Activated CD4-positive, alpha-beta T cell treated with anti-CD3 and anti-CD28 coated beads, Interleukin-2, amount 10 ng/mL, durations not matched to agents 7 days and 5 days (primary cell): ENCODE results near the gene PCCA. TPM values are rescaled to one million over a fixed set of nuclear protein-coding genes. Genes with fewer than 3 reads are reported as not detected.
A peak's percentile ranks its signal among the peaks of the same experiment; 100 is the strongest.
"Not testable (repeated sequence)": the region's sequence is repeated elsewhere in the genome, so short reads cannot be mapped to it uniquely, and the experiment has no call there.

Source experiments
- CTCF ChIA-PET: fragments of 350-600 bp; sonication (Branson Sonifier 250); formaldehyde crosslinking; loops from one replicate; lab custom pipeline; 2021; ENCODE audit warnings: antibody characterized with exemption; lab: Charles Lee
- POLR2A ChIA-PET: fragments of 350-600 bp; sonication (Branson Sonifier 250); formaldehyde crosslinking; loops from one replicate; lab custom pipeline; 2021; ENCODE audit warnings: antibody characterized with exemption; lab: Charles Lee
- DNase-seq: peaks from one replicate; pipeline ENCODE4 v3.0.0-alpha.2; 2020
- H3K27ac Mint-ChIP-seq: one replicate; pipeline ENCODE4 v1.8.0; 2021; ENCODE audit warnings: mild to moderate bottlenecking, moderate library complexity, mixed read lengths
- H3K27me3 Mint-ChIP-seq: one replicate; pipeline ENCODE4 v1.8.0; 2021; ENCODE audit warnings: mixed read lengths
- H3K36me3 Mint-ChIP-seq: one replicate; pipeline ENCODE4 v1.8.0; 2021; ENCODE audit warnings: low read depth, mixed read lengths
- H3K4me1 Mint-ChIP-seq: one replicate; pipeline ENCODE4 v1.8.0; 2021; ENCODE audit warnings: mixed read lengths
- H3K4me3 Mint-ChIP-seq: one replicate; pipeline ENCODE4 v1.8.0; 2021; ENCODE audit warnings: mild to moderate bottlenecking, moderate library complexity, mixed read lengths
- H3K9me3 Mint-ChIP-seq: one replicate; pipeline ENCODE4 v1.8.0; 2021; ENCODE audit warnings: mixed read lengths
- total RNA-seq, 2 experiments: library from RNA; stranded (reverse); gene quantifications; one replicate each; pipeline ENCODE4 v1.2.3, GENCODE V29; 2021

The PCCA gene
- total RNA-seq, 2 experiments from 2014 or later: 8.6 to 8.9 TPM

- CTCF ChIA-PET: no interaction called here
Measured at GRCh38 chr13:100214886-100215285, 126.0 kb downstream of the PCCA start.

DNA sequence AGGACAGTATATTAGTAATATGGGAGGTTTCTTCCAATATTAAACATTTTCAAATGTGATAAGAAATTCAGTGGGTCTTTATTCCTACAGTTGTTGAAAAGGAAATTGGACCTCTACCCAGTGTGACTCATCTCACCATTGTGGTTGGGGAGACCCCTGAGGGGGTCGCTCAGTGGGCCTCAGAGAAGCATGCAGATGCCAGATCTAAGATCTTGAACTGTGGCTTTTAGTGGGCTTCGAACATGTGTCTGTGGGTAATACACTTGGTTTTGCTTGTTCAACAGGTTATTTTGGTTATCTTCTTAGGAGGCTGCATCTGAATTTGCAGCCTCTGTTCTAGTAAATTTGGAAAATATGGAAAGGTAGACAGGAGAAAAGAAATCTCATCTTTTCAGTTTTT is 132.3 kb downstream of the PCCA start:
- peaks cover 1% of the 10 kb centered on the region for H3K36me3 Mint-ChIP-seq
- DNase-seq: no peak
- H3K4me3 Mint-ChIP-seq: no peak overlapping the region
- no peaks in the 10 kb centered on the region for H3K27me3 Mint-ChIP-seq
- H3K4me1 Mint-ChIP-seq: no peaks in the 10 kb centered on the region
- ChIA-PET POLR2A (no interaction called here), CTCF (no interaction called here)
- no peak overlapping the region for H3K27ac Mint-ChIP-seq
- H3K9me3 Mint-ChIP-seq: no peaks in the 10 kb centered on the region

More at GRCh38 chr13:100214886-100215285, 126.0 kb downstream of the PCCA start:
- Mint-ChIP-seq H3K4me1 (no peaks in the 10 kb centered on the region), H3K36me3 (peaks cover 3% of the 10 kb centered on the region), H3K9me3 (no peaks in the 10 kb centered on the region), H3K27ac (no peak overlapping the region), H3K27me3 (no peaks in the 10 kb centered on the region), H3K4me3 (no peak overlapping the region)
- POLR2A ChIA-PET: no interaction called here
- DNase-seq: no peak

DNA sequence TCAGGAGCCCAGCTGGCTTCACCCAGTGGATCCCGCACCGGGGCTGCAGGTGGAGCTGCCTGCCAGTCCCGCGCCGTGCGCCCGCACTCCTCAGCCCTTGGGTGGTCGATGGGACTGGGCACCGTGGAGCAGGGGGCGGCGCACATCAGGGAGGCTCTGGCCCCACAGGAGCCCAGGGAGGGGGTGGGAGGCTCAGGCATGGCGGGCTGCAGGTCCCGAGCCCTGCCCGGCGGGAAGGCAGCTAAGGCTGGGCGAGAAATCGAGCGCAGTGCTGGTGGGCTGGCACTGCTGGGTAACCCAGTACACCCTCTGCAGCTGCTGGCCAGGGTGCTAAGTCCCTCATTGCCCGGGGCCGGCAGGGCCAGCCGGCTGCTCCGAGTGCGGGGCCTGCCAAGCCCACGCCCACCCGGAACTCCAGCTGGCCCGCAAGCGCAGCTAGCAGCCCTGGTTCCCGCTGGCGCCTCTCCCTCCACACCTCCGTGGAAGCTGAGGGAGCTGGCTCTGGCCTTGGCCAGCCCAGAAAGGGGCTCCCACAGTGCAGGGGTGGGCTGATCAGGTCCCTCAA is 135.2 kb downstream of the PCCA start:
- H3K4me3 Mint-ChIP-seq, H3K9me3 Mint-ChIP-seq, H3K36me3 Mint-ChIP-seq, DNase-seq, H3K27me3 Mint-ChIP-seq, H3K4me1 Mint-ChIP-seq, POLR2A ChIA-PET, H3K27ac Mint-ChIP-seq: not testable (repeated sequence)
- CTCF ChIA-PET: interaction anchor here (0.8 kb wide), 1 partner anchor 16 kb away, joined by 4 read pairs; no protein-coding TSS in a partner anchor

DNA sequence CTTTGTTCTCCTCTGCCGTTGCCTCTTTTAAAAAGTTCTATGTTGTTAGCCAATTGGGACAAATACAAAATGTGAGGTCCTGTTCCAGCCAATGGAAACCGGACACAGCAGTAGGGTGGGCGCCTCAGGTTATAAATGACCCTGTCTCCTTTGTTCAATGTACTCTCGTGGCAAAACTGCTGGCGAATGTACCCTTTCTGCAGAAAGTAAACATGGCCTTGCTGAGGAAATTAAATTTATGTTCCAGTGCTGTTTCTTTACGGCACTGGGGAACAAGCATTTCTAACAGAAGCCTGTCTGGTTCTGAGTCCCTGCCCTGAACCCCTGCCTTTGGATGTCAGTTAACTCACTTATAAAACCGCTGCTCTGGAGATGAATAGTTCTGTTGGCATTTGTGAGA is 140.7 kb downstream of the PCCA start:
- Mint-ChIP-seq H3K4me1 (no peaks in the 10 kb centered on the region), H3K27me3 (no peaks in the 10 kb centered on the region), H3K27ac (no peak overlapping the region), H3K9me3 (no peaks in the 10 kb centered on the region), H3K36me3 (no peaks in the 10 kb centered on the region), H3K4me3 (no peak overlapping the region)
- ChIA-PET POLR2A (no interaction called here), CTCF (no interaction called here)
- DNase-seq: no peak

DNA sequence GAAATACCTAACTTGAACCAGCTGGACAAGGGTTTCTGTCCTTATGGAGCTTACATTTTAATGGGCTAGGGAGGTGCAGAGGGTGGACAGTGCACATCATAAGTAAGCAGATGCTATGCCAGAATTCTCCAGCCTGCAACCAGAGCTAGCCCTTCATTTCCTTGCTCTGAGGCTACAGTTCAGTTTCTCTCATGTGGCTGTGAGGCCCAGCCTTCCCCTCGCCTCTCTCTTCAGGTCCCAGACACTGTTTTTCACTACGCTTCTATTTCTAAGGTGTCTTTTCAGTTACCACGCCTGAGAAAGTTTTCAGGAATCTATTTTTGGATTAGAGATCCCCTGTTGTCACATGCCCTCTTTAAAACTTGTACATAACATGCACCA is 141.9 kb downstream of the PCCA start:
- ChIA-PET POLR2A (no interaction called here), CTCF (interaction anchor here (1.3 kb wide), 1 partner anchor 331 kb away, joined by 3 read pairs; no protein-coding TSS in a partner anchor)
- Mint-ChIP-seq H3K36me3 (no peaks in the 10 kb centered on the region), H3K27me3 (no peaks in the 10 kb centered on the region), H3K9me3 (no peaks in the 10 kb centered on the region), H3K4me1 (peaks cover 6% of the 10 kb centered on the region), H3K27ac (no peak overlapping the region), H3K4me3 (no peak overlapping the region)
- DNase-seq: no peak

DNA sequence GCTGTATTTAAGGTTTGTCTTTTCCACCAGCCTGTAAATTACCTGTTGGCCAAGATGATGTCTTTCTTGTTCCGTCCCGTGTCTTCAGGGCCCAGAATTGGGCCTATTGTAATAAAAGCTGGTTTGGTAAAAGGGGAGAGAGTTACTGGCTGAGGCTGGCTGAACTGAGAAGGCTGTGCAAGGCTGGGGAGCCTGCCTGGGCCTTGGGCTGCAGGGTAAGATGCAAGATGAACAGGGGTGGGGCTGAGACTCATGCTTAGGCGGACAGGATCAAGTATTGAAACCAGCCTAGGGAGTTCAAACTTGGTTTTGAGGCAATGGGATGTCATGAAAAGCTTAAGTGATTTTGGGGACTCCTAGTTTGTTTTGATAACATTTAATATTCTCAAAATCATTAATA is 142.3 kb downstream of the PCCA start:
- Mint-ChIP-seq H3K4me3 (no peak overlapping the region), H3K27me3 (no peaks in the 10 kb centered on the region), H3K4me1 (peaks cover 7% of the 10 kb centered on the region), H3K36me3 (no peaks in the 10 kb centered on the region), H3K27ac (no peak overlapping the region), H3K9me3 (no peaks in the 10 kb centered on the region)
- ChIA-PET POLR2A (no interaction called here), CTCF (interaction anchor here (1.3 kb wide), 1 partner anchor 331 kb away, joined by 3 read pairs; no protein-coding TSS in a partner anchor)
- no peak for DNase-seq

DNA sequence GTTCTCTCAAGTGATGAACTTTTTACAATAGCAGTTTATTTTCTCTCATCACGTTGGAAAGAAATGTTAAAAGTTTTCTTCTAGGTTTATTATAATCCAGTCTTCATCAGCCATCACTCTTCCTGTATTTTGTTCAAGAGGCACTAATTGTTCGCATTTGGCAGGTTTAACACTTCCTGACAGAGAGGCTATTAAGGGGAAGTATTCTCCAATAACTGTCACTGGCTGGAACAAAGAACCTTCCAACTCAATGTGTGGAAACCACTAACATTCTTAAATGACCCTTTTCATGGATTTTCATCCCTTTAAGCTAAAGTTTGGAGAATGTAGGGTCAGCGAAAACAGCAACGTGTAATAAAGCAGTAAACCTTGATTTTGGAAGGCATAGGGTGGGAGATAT is 145.1 kb downstream of the PCCA start:
- CTCF ChIA-PET: no interaction called here

GRCh38 chr13:100234524-100235136 is 145.7 kb downstream of the PCCA start:
- POLR2A ChIA-PET: interaction anchor here (0.7 kb wide), 1 partner anchor 354 kb away, joined by 4 read pairs; no protein-coding TSS in a partner anchor

More for the DNA sequence above, 145.1 kb downstream of the PCCA start:
- H3K36me3 Mint-ChIP-seq: no peaks in the 10 kb centered on the region
- no peak for DNase-seq
- no peaks in the 10 kb centered on the region for H3K9me3 Mint-ChIP-seq
- POLR2A ChIA-PET: no interaction called here
- H3K4me1 Mint-ChIP-seq: peaks cover 7% of the 10 kb centered on the region
- no peak overlapping the region for H3K27ac Mint-ChIP-seq
- H3K4me3 Mint-ChIP-seq: no peak overlapping the region
- H3K27me3 Mint-ChIP-seq: no peaks in the 10 kb centered on the region

GRCh38 chr13:100235311-100235901 is 146.5 kb downstream of the PCCA start:
- Mint-ChIP-seq H3K36me3 (no peaks in the 10 kb centered on the region), H3K27me3 (peaks cover 2% of the 10 kb centered on the region), H3K9me3 (no peaks in the 10 kb centered on the region), H3K4me1 (peaks cover 7% of the 10 kb centered on the region), H3K4me3 (no peak overlapping the region), H3K27ac (no peak overlapping the region)
- peak; percentile 50 for DNase-seq
- ChIA-PET POLR2A (interaction anchor here (0.7 kb wide), 1 partner anchor 354 kb away, joined by 4 read pairs; no protein-coding TSS in a partner anchor), CTCF (interaction anchor here (0.5 to 1.0 kb wide), 5 partner anchors 12 to 897 kb away, joined by 3 read pairs; no protein-coding TSS in a partner anchor)

More at GRCh38 chr13:100234524-100235136, 145.7 kb downstream of the PCCA start:
- no peak for DNase-seq
- H3K27ac Mint-ChIP-seq: no peak overlapping the region
- no peaks in the 10 kb centered on the region for H3K27me3 Mint-ChIP-seq
- no peaks in the 10 kb centered on the region for H3K9me3 Mint-ChIP-seq
- H3K36me3 Mint-ChIP-seq: no peaks in the 10 kb centered on the region
- no peak overlapping the region for H3K4me3 Mint-ChIP-seq
- H3K4me1 Mint-ChIP-seq: peaks cover 7% of the 10 kb centered on the region
- CTCF ChIA-PET: interaction anchor here (0.9 kb wide), 1 partner anchor 579 kb away, joined by 3 read pairs; no protein-coding TSS in a partner anchor

- peaks cover 6% of the 10 kb centered on the region for H3K4me1 Mint-ChIP-seq
- no peak overlapping the region for H3K4me3 Mint-ChIP-seq
- no peaks in the 10 kb centered on the region for H3K9me3 Mint-ChIP-seq
- ChIA-PET CTCF (interaction anchor here (1.1 kb wide), 1 partner anchor 16 kb away, joined by 4 read pairs; no protein-coding TSS in a partner anchor), POLR2A (no interaction called here)
- DNase-seq: no peak
- H3K27me3 Mint-ChIP-seq: peaks cover 2% of the 10 kb centered on the region
- no peak overlapping the region for H3K27ac Mint-ChIP-seq
- no peaks in the 10 kb centered on the region for H3K36me3 Mint-ChIP-seq
Measured at GRCh38 chr13:100240109-100240779, 151.4 kb downstream of the PCCA start.

DNA sequence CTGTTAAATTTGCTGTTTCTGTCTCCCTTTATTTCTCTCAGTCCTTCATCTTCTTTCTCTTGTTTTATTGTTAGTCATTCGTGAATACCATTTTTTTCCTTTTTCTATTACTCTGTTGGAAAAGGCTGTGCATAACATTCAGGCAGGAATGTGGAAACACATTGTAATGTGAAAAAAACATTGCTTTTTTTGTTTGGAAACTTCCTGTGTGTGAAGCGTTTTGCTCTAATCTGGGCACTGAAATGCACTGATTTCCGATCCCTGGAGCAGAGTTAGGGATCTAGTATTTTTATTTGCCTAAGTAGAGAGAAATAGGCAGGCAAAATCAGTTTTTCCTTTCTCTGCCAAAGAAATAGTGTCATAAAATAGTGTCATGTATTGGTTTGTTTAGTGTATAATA is 155.5 kb downstream of the PCCA start:
- ChIA-PET CTCF (no interaction called here), POLR2A (no interaction called here)
- Mint-ChIP-seq H3K9me3 (peaks cover 7% of the 10 kb centered on the region), H3K27ac (no peak overlapping the region), H3K36me3 (peaks cover 4% of the 10 kb centered on the region), H3K27me3 (peaks cover 2% of the 10 kb centered on the region), H3K4me1 (no peaks in the 10 kb centered on the region), H3K4me3 (no peak overlapping the region)
- DNase-seq: no peak

GRCh38 chr13:100245104-100245503 is 156.2 kb downstream of the PCCA start:
- no peak overlapping the region for H3K27ac Mint-ChIP-seq

GRCh38 chr13:100247937-100248336 is 159.0 kb downstream of the PCCA start:
- Mint-ChIP-seq H3K9me3 (peaks cover 8% of the 10 kb centered on the region), H3K4me3 (no peak overlapping the region), H3K36me3 (peaks cover 4% of the 10 kb centered on the region), H3K27me3 (no peaks in the 10 kb centered on the region), H3K27ac (no peak overlapping the region), H3K4me1 (no peaks in the 10 kb centered on the region)
- DNase-seq: no peak
- CTCF ChIA-PET: no interaction called here
- POLR2A ChIA-PET: no interaction called here

More at GRCh38 chr13:100245104-100245503, 156.2 kb downstream of the PCCA start:
- H3K27me3 Mint-ChIP-seq: no peaks in the 10 kb centered on the region
- DNase-seq: no peak
- no peaks in the 10 kb centered on the region for H3K4me1 Mint-ChIP-seq
- peaks cover 8% of the 10 kb centered on the region for H3K9me3 Mint-ChIP-seq
- H3K4me3 Mint-ChIP-seq: no peak overlapping the region
- ChIA-PET CTCF (no interaction called here), POLR2A (no interaction called here)
- peaks cover 4% of the 10 kb centered on the region for H3K36me3 Mint-ChIP-seq
